HL-60 (cell line): ENCODE results near the gene JMJD7.

Source experiments
- CTCF ChIP-seq: IDR thresholded peaks from one replicate; pipeline ENCODE4 v1.5.1; 2011; ENCODE audit warnings: low read length, control low read depth, inconsistent platforms; ENCODE audit not compliant: insufficient read depth
- POLR2AphosphoS5 ChIP-seq: IDR thresholded peaks from 2 replicates; pipeline ENCODE4 v1.6.1; 2012; ENCODE audit warnings: low read depth

DNA sequence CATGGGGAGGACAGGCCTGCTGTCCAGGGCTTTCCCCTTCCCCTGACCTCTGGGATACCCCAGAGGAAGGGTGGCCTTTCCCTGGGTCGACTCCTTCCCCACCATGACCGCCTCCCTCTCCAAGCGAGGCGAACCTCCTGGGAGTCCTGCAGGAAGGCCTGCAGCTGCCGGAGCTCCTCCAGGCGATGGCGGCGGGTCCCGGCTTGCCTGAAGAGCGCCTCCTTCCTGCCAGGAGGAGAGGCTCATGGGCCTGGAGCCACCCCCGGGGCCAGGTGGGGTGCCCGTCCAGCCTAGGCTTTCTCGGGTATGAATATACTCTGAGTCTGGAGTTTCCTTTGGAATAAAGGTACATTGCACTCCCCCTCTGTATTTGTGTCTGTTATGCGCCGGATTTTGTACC, 30.9 kb downstream of the JMJD7 start:
- TF ChIP-seq CTCF = no peak
- no peak for TF ChIP-seq POLR2AphosphoS5
